NCI-H146 (cell line): ENCODE data around the gene SLC6A12.

Source experiments
- DNase-seq: peaks from one replicate; lab custom pipeline; 2025; lab: John Stamatoyannopoulos, UW

The SLC6A12 gene

GRCh38 chr12:163406-163986 lies 50.5 kb downstream of the SLC6A12 start:
- DNase-seq = no peak

GRCh38 chr12:162467-163307 lies 51.3 kb downstream of the SLC6A12 start:
- DNase-seq = no peak

GRCh38 chr12:161823-162222 lies 52.1 kb downstream of the SLC6A12 start:
- no peak for DNase-seq

- no peak for DNase-seq
These were observed 53.1 kb downstream of the SLC6A12 start for GRCh38 chr12:160858-161257.

GRCh38 chr12:159156-159782 lies 54.7 kb downstream of the SLC6A12 start:
- no peak for DNase-seq

DNA sequence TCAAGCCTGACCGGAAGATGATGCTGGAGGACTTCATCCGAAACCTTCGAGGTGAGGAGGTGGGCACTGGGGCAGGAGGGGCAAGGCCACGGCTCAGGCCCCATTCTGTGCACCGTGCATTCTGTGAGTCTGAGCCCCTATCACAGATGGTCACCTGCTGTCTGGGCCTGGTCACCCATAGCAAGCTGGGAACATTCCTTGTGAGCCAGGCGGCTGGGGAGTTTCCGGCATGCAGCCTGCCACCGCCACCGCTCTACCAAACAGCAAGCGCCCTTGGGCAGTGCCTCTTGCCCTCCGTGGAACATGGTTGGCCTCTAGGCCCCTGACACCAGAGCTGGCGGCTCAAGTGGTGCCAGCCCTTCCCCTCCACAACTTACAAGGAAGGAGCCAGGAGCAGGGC lies 56.3 kb downstream of the SLC6A12 start:
- no peak for DNase-seq

DNA sequence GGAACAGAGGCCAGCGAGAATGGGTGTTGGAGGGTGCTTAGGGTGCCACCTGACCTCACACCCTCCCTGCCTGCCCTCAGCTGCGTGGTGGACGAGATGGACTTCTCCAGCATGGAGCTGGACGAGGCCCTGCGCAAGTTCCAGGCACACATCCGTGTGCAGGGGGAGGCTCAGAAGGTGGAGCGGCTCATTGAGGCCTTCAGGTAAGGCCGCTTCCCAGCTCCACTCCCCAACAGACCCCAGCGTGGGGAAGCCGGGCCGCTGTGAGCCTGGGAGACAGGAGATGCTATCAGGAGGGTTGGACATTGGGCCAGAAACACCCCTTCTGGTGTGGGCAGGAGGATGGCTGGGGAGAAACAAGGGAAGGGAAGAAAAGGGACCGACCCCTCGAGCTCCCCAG lies 57.0 kb downstream of the SLC6A12 start:
- no peak for DNase-seq

GRCh38 chr12:155646-156045 lies 58.3 kb downstream of the SLC6A12 start:
- DNase-seq = no peak

DNA sequence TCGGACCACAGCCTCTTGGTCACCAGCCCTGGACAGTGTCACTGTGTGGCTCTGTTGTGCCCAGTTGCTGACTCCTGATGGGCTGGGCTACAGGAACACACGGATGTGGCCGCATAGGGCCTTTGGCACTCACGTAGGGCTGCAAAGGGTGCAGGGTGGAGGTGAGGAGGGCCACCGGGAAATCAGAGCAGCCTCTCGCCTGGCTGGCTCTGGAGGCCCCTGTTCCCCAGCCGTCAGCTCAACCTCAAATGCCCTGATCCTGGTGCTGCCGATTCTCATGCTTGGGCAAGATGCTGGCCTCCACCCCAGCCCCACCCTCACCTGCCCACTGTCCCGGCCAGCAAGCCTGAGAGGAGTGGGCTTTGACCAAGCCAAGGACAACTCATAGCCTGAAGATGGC lies 59.0 kb downstream of the SLC6A12 start:
- no peak for DNase-seq

DNA sequence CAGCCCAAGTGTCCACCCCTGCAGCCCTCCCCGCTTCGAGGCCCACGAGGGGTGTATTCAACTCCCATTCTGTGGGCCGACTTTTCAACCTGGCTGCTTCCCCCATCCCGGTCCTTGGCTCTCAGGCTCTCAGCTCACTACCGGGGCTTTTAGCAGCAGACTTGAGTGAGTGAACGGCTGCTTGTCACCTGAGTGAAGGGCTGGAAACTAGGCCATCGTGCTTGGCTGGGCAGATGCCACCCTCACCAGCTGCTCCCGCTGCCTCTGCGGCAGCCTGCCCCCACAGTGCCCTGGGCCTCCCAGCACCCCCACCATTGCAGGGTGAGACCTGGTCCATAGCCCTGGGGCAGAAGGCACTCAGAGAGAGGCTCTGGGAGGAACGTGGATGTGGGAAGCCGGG lies 59.9 kb downstream of the SLC6A12 start:
- DNase-seq = no peak

DNA sequence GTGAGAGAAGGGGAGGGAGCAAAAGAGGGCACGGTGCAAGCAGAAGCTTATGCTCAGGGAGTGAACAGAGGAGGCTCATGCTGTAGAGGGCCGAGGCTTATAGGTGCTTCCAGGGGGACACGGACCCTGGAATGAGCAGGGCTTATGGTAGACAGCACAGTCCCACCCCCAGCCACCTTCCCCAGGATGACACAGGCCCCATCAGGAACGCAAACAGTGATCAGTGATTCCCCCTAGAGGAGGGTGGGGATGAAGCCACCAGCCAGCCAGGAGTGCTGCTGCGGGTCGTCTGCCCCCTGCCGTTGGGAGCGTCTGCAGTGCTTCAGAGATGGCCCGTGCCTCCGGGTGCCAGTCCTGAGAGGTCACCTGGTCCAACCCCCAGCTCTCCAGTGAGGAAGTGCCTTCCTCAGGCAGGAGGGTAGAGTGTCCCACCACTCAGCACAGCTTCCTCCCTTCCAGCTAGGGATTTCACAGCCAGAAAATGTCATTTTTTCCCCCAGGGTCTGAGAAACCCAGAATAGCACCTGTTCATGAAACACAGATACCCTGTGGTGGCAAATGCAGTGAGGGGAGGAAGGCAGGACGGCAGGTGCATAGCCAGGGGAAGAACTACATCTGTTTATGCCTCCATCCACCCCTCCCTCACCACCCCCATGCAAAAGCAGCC lies 60.7 kb downstream of the SLC6A12 start:
- DNase-seq = peak; percentile 93

GRCh38 chr12:152440-152839 lies 61.5 kb downstream of the SLC6A12 start:
- DNase-seq = no peak

DNA sequence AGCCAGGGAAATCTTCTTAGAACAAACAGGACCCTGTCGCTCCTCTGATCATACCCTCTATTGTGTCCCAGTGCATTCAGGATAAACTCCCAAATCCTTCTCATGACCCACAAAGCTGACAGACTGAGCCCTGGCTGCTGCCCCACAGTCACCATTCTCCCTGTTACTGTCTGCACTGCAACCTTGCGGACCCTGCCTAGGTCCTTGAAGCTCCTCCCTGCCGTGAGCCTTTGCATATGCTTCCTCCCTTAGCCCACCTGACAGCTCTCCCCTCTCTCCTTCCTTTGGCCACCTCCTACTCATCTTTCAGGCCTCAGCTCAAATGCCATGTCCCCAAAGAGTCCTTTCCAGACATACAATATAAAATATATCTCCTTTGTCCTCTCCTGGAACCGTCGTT lies 62.4 kb downstream of the SLC6A12 start:
- no peak for DNase-seq

DNA sequence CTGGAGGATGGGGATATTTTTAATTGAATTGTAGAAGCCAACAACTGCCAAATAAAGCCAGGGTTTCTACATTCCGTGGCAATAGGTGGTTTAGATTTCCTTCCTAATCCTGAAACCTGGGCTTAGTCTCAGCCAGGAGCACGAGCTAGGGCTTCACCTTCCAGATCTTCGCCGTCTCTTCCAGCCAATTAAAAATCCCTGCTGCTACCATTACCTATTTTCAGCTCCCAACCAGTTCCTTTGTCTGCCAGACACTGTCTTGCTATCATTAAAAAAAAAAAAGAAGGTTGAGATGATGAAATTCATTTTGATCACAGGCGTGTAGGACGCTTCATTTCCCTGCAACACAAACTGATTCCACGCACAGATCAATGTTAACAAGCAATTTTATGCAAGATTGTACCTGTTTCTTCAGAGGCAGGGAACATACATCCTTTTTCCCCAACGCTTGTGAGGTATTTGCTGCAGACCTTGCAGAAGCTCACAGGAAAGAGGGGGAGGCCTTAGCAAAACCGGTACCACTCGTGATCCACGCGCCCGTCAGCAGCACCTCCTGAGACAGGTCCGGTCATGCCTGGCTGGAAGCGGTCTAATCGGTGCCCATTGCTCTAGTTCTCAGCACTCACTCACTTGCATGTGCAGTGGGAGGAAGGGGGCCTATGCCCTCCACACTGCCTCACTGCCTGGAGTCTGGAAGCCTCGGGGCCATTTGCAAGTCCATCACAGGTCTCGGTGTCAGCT lies 65.1 kb downstream of the SLC6A12 start:
- no peak for DNase-seq

- DNase-seq = no peak
These were observed 66.7 kb downstream of the SLC6A12 start for GRCh38 chr12:147242-147641.

DNA sequence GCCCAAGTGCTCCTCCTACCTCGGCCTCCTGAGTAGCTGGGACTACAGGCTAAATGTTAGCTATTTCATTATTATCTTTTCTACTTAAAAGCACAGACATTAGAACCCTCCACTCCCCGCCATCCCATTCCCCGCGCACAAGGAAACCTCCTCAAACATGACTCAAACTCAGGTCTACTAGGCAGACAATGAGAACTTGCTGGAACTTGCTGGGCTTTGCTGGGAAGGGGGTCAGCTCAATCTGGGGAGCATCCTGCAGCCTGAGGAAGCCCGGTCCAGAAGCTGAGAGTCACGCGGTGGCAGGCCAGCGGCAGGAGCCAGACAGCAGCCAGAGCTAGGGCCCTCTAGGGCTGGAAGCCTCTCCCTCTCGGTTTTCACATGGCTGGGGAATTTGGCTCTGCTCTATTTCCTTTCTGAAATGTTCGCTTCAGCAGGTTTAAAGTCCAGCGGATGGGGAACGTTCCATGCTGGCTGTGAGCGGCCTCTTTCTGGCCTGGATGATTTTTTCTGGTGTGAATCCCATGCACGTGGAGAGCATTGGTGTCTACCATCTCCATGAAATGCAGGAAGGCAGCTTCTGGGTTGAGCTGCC lies 68.5 kb downstream of the SLC6A12 start:
- DNase-seq = no peak

GRCh38 chr12:144650-145284 lies 69.2 kb downstream of the SLC6A12 start:
- peak; percentile 61 for DNase-seq

GRCh38 chr12:143964-144649 lies 69.8 kb downstream of the SLC6A12 start:
- DNase-seq = peak; percentile 74

- no peak for DNase-seq
These were observed 73.8 kb downstream of the SLC6A12 start for GRCh38 chr12:140162-140561.
